K562 (cell line): ENCODE results near the gene COA6. TPM values are rescaled to one million over a fixed set of nuclear protein-coding genes. Genes with fewer than 3 reads are reported as not detected.
A peak's percentile ranks its signal among the peaks of the same experiment; 100 is the strongest.

Experiments
- ATAC-seq: fragments of 200-7000 bp; cut with Tn5 transposase; 3 replicates; pipeline ENCODE4 v1.9.1; 2020; ENCODE audit warnings: moderate library complexity
- BruUV-seq: library from RNA; stranded (reverse); fragments of 400-500 nt; replicated peaks from 2 replicates; lab custom pipeline; 2021; lab: Mats Ljungman, UMichigan
- CTCF ChIA-PET: fragments of 300-600 bp; formaldehyde crosslinking; extraction: SDS; loops from one replicate; lab custom pipeline; 2021; ENCODE audit warnings: low intra/inter-chr PET ratio; lab: Yijun Ruan, JAX
- POLR2A ChIA-PET: fragments of 300-600, 350-650 bp; sonication (Branson Sonifier 250); formaldehyde crosslinking; extraction: SDS; loops from one replicate; lab custom pipeline; 2021; ENCODE audit warnings: antibody characterized with exemption, inconsistent platforms; lab: Yijun Ruan, JAX
- DNase-seq, 4 experiments: peaks; one replicate each; pipeline versions ENCODE4 v3.0.0 to v3.0.0-alpha.2; 2011 to 2018; ENCODE audit warnings: low spot score in 3 of 4, mixed read lengths in 3 of 4; ENCODE audit errors: extremely low read depth in 1 of 4
- FAIRE-seq: peaks from 2 replicates; lab custom pipeline; 2011; peaks lifted over from hg19 to GRCh38; lab: Jason Lieb, UNC
- H2AFZ ChIP-seq: 2 replicates; pipeline ENCODE4 v1.6.0; 2011; ENCODE audit warnings: low read depth, low read length, control low read depth, inconsistent platforms
- H3K27ac ChIP-seq: fragments of 200-600 bp; 3 replicates; pipeline ENCODE4 v1.8.0; 2011; ENCODE audit warnings: low read depth, mild to moderate bottlenecking, control low read depth, inconsistent platforms, low read length, moderate library complexity, mixed read lengths; ENCODE audit errors: extremely low read depth
- H3K27me3 ChIP-seq, 2 experiments: fragments of 300-600 bp in 1 of 2; 2 replicates in 1 of 2; 3 replicates in 1 of 2; pipeline versions ENCODE4 v1.6.0 to v1.8.0; 2011; ENCODE audit warnings: inconsistent platforms in 2 of 2, low read length in 2 of 2, mild to moderate bottlenecking in 1 of 2, mixed read lengths in 1 of 2, moderate library complexity in 1 of 2; ENCODE audit not compliant: control insufficient read depth in 2 of 2, insufficient read depth in 2 of 2
- H3K36me3 ChIP-seq: fragments of 300-600 bp; 3 replicates; pipeline ENCODE4 v1.8.0; 2011; ENCODE audit warnings: mild to moderate bottlenecking, low read length, inconsistent platforms; ENCODE audit not compliant: control insufficient read depth, insufficient read depth
- H3K4me1 ChIP-seq, 2 experiments: fragments of 200-600 bp in 1 of 2; replicated peaks in 1 of 2; 2 replicates in 1 of 2; 3 replicates in 1 of 2; pipeline versions ENCODE4 v1.5.1 to v1.8.0; 2011; ENCODE audit warnings: inconsistent platforms in 2 of 2, low read length in 2 of 2, mild to moderate bottlenecking in 1 of 2, mixed read lengths in 1 of 2, moderate library complexity in 1 of 2; ENCODE audit not compliant: control insufficient read depth in 2 of 2, insufficient read depth in 2 of 2
- H3K4me2 ChIP-seq: 2 replicates; pipeline ENCODE4 v1.6.1; 2011; ENCODE audit warnings: low read length, control low read depth, inconsistent platforms, mixed read lengths; ENCODE audit not compliant: insufficient read depth
- H3K4me3 ChIP-seq: fragments of 200-600 bp; sonication (generic), shearing (Covaris generic); 2 replicates; pipeline ENCODE4 v1.5.1; 2016; ENCODE audit warnings: control low read depth, inconsistent platforms
- H3K79me2 ChIP-seq: fragments of 200-600 bp; 3 replicates; pipeline ENCODE4 v1.8.0; 2011; ENCODE audit warnings: low read length, inconsistent platforms; ENCODE audit not compliant: control insufficient read depth, insufficient read depth
- H3K9ac ChIP-seq, 2 experiments: 2 replicates each; pipeline versions ENCODE4 v1.6.0 to v1.6.1; 2011; ENCODE audit warnings: low read depth in 2 of 2, low read length in 2 of 2, control low read depth in 1 of 2, inconsistent platforms in 1 of 2, mild to moderate bottlenecking in 1 of 2, mixed read lengths in 1 of 2; ENCODE audit not compliant: insufficient read depth in 1 of 2
- H3K9me1 ChIP-seq: one replicate; pipeline ENCODE4 v1.6.0; 2011; ENCODE audit warnings: inconsistent platforms, mild to moderate bottlenecking, low read length, moderate library complexity; ENCODE audit not compliant: control insufficient read depth, insufficient read depth
- H3K9me3 ChIP-seq: replicated peaks from 2 replicates; pipeline ENCODE4 v1.5.1; 2011; ENCODE audit warnings: low read depth, low read length, inconsistent platforms; ENCODE audit not compliant: control insufficient read depth, insufficient read depth
- H4K20me1 ChIP-seq: replicated peaks from 2 replicates; pipeline ENCODE4 v1.6.1; 2011; ENCODE audit warnings: low read length, inconsistent platforms, mixed read lengths; ENCODE audit not compliant: control insufficient read depth, insufficient read depth
- GTF2B ChIP-seq: IDR thresholded peaks from 2 replicates; pipeline ENCODE4 v1.6.1; 2011; ENCODE audit not compliant: insufficient read length; ENCODE audit errors: extremely low read depth
- RBFOX2 ChIP-seq: fragments of 200-400 bp; formaldehyde crosslinking; IDR thresholded peaks from 2 replicates; pipeline ENCODE4 v1.6.1; 2017; ENCODE audit warnings: low read depth, mild to moderate bottlenecking, low read length, moderate library complexity
- REST ChIP-seq, 2 experiments: fragments of 450-650 bp; formaldehyde crosslinking in 1 of 2; IDR thresholded peaks; 2 replicates each; pipeline versions ENCODE4 v1.4.0 to v1.6.1; 2014 to 2020; ENCODE audit warnings: mild to moderate bottlenecking in 2 of 2, borderline replicate concordance in 1 of 2, low read depth in 1 of 2
- ZNF512 ChIP-seq: IDR thresholded peaks from 2 replicates; pipeline ENCODE4 v1.6.1; 2016; ENCODE audit warnings: missing genetic modification characterization, missing compliant biosample characterization
- whole genome bisulfite sequencing: fragments of 100-300 bp; shearing (Covaris generic); methylation state at CpG from one replicate; pipeline ENCODE4 v1.1.6; 2016; ENCODE audit warnings: low coverage, mixed read lengths; ENCODE audit not compliant: insufficient coverage; ENCODE audit errors: missing lambda C conversion rate; 5-methylcytosine and 5-hydroxymethylcytosine counted together
- in situ Hi-C: fragments of 300-500 bp; cut with MboI; formaldehyde crosslinking; loops from 4 replicates; pipeline ENCODE4 v1.15.0; 2018; ENCODE audit warnings: inconsistent platforms, mixed read lengths
- intact Hi-C: fragments of 100-400 bp; cut with micrococcal nuclease; formaldehyde crosslinking; loops from 2 replicates; pipeline ENCODE4 v1.14.2; 2022
- polyA plus RNA-seq, 8 experiments: library from polyadenylated mRNA; depleted of rRNA in 4 of 8; stranded (reverse) in 5 of 8; unstranded in 3 of 8; fragments of >200 nt; fragmentation: Nextera tagmentation in 2 of 8; fragmentation: Illumina TruSeq in 1 of 8; extraction: Ambion mirVana in 2 of 8; extraction: Trizol in 1 of 8; gene quantifications; 2 replicates each; pipeline versions ENCODE4 v1.2.1 to v1.2.3, GENCODE V29; 2011 to 2014; ENCODE audit warnings: inconsistent platforms in 1 of 8, missing spikeins in 1 of 8
- total RNA-seq, 7 experiments: library from RNA; depleted of rRNA in 6 of 7; stranded (reverse); fragments of >200 nt in 6 of 7; fragmentation: Illumina TruSeq in 2 of 7; extraction: Trizol in 2 of 7; gene quantifications; 2 replicates each; pipeline versions ENCODE4 v1.2.1 to v1.2.3, GENCODE V29; 2011 to 2021; ENCODE audit warnings: low replicate concordance in 1 of 7

Gene COA6
- total and polyA plus RNA-seq, 9 of the 15 experiments (the other 6 are each of a cell fraction or from before 2014, with no cell fraction given), result 77.7 to 187 (median 134) TPM

- TF ChIP-seq ZNF512 (tag) (peak; percentile 91), GTF2B (no peak), RBFOX2 (no peak)
Observed at GRCh38 chr1:234325878-234326496, 47.3 kb upstream of the COA6 start (continued).

GRCh38 chr1:234326497-234327366 is 46.5 kb upstream of the COA6 start:
- FAIRE-seq, result peak; percentile 82
- CTCF ChIA-PET, result interaction anchor here (0.6 kb wide), 1 partner anchor 34 kb away, joined by 4 read pairs; no protein-coding TSS in a partner anchor
- peak; percentile 41; the same call in 1 of the 2 replicates for TF ChIP-seq REST (IDR thresholded peaks at IDR 0.05; ENCODE audit: borderline replicate concordance)
- no peak for TF ChIP-seq REST (CRISPR knock-in tag; IDR thresholded peaks at IDR 0.05; ENCODE audit: low read depth)

More at GRCh38 chr1:234326497-234327366, 46.5 kb upstream of the COA6 start:
- Histone ChIP-seq H3K27ac (no peak overlapping the region), H3K9me3 (no peaks in the 10 kb centered on the region), H3K27me3 (peaks cover 17 to 27% of the 10 kb centered on the region in 2 experiments), H4K20me1 (no peaks in the 10 kb centered on the region), H3K9ac (peak overlapping the region in 1 of 2 experiments; percentile 40; a peak in 1 of 4 replicates), H2AFZ (peak overlapping the region; percentile 66), H3K79me2 (no peaks in the 10 kb centered on the region), H3K4me3 (no peak overlapping the region), H3K4me1 (no peaks in the 10 kb centered on the region; a peak in 3 of 5 replicates), H3K4me2 (peak overlapping the region; percentile 35; the same call in 1 of the 2 replicates), H3K9me1 (no peaks in the 10 kb centered on the region), H3K36me3 (no peaks in the 10 kb centered on the region)
- ATAC-seq (peak; percentile 90), DNase-seq (peak; percentile 71 to 78 (median 75))
- in situ Hi-C loops (loop anchor here (10.0 kb wide), 2 partner anchors 268 to 768 kb away; no protein-coding TSS in a partner anchor), intact Hi-C loops (loop anchor here (5.0 kb wide), 2 partner anchors 81 to 766 kb away; no protein-coding TSS in a partner anchor)
- WGBS, result 17% methylated on average over 20 of the region's 20 CpGs
- no TSS peak for BruUV-seq
- POLR2A ChIA-PET, result interaction anchor here (1.0 to 1.3 kb wide), 3 partner anchors 9 to 46 kb away, joined by 3 to 4 read pairs (median 4); no protein-coding TSS in a partner anchor
